ENCODE data around the gene PRTN3. TPM values are rescaled to one million over a fixed set of nuclear protein-coding genes. Genes with fewer than 3 reads are reported as not detected.

Gene PRTN3
- total RNA-seq, 1 experiment from 2014 or later: 2.7 TPM

GRCh38 chr19:883661-884211 lies 42.9 kb downstream of the PRTN3 start (continued):
- peak; percentile 72 to 90 (median 80) for TF ChIP-seq CTCF (IDR thresholded peaks at IDR 0.05 in 2 of 3, conservative IDR thresholded peaks at IDR 0.05 in 1 of 3; ENCODE audit: borderline replicate concordance in 1 of 3, insufficient read depth in 1 of 3, low read depth in 2 of 3, low read length in 2 of 3)
- peak; percentile 97 for TF ChIP-seq CBX3 (IDR thresholded peaks at IDR 0.05; ENCODE audit: low read depth)
- TF ChIP-seq EZH2 (IDR thresholded peaks at IDR 0.05): no peak

- H3K9ac ChIP-seq (ENCODE audit: low read length): peak overlapping the region; percentile 57; the same call in 1 of the 2 replicates
- no peak overlapping the region for H2AFZ ChIP-seq (ENCODE audit: low read depth, low read length, poor library complexity, severe bottlenecking)
- DNase-seq (ENCODE audit: low read depth, low spot score) (no peak), ATAC-seq (no peak)
- H3K9me3 ChIP-seq (ENCODE audit: control insufficient read depth in 1 of 2, insufficient read depth in 1 of 2, low read depth in 1 of 2, low read length in 2 of 2): no peaks in the 10 kb centered on the region
- no peaks in the 10 kb centered on the region for H3K9me2 ChIP-seq (ENCODE audit: insufficient read depth)
- H3K4me2 ChIP-seq (ENCODE audit: low read length): peak overlapping the region; percentile 60
- ChIA-PET RAD21 (ENCODE audit: low non-redundant PET in 1 of 2, low total read pairs in 2 of 2, uncharacterized antibody in 2 of 2, unreplicated experiment in 2 of 2) (no interaction called here), POLR2A (no interaction called here), CTCF (no interaction called here)
- H3K79me2 ChIP-seq (ENCODE audit: insufficient read depth, low read length): no peaks in the 10 kb centered on the region
- H3K27me3 ChIP-seq (ENCODE audit: insufficient read depth, low read length): no peaks in the 10 kb centered on the region
- no peaks in the 10 kb centered on the region for H4K20me1 ChIP-seq (ENCODE audit: insufficient read depth)
- H3K4me3 ChIP-seq (replicated peaks in 1 of 2; ENCODE audit: low read depth in 1 of 2, low read length in 2 of 2): no peak overlapping the region
- H3K27ac ChIP-seq (ENCODE audit: low read depth, low read length): peak overlapping the region; percentile 77
- TF ChIP-seq RAD21 (IDR thresholded peaks at IDR 0.05; ENCODE audit: low read depth): no peak
- no peak for TF ChIP-seq YY1 (IDR thresholded peaks at IDR 0.05; ENCODE audit: extremely low read depth, insufficient replicate concordance, low read depth, low read length)
- no peak for TF ChIP-seq POLR2AphosphoS5 (IDR thresholded peaks at IDR 0.05; ENCODE audit: low read depth, low read length)
- TF ChIP-seq CTCF (IDR thresholded peaks at IDR 0.05 in 2 of 3, conservative IDR thresholded peaks at IDR 0.05 in 1 of 3; ENCODE audit: borderline replicate concordance in 1 of 3, insufficient read depth in 1 of 3, low read depth in 2 of 3, low read length in 2 of 3): no peak
- TF ChIP-seq REST (IDR thresholded peaks at IDR 0.05; ENCODE audit: low read depth): no peak
- peaks cover 9 to 17% of the 10 kb centered on the region in 2 experiments; a peak in 3 of 4 replicates for H3K36me3 ChIP-seq (ENCODE audit: control insufficient read depth in 1 of 2, insufficient read depth in 2 of 2, low read length in 2 of 2)
- intact Hi-C loops (cut with micrococcal nuclease): no loop called here
- no TSS peak for BruUV-seq (replicated peaks)
- peaks cover 20 to 22% of the 10 kb centered on the region in 2 experiments for H3K4me1 ChIP-seq (ENCODE audit: control insufficient read depth in 1 of 2, insufficient read depth in 2 of 2, low read length in 2 of 2)
Observed at GRCh38 chr19:884420-885211, 43.8 kb downstream of the PRTN3 start.

Data from HCT116 (cell line).